HepG2 (cell line): ENCODE measurements around the gene ENTPD7. TPM values are rescaled to one million over a fixed set of nuclear protein-coding genes. Genes with fewer than 3 reads are reported as not detected.

Source experiments
- ATAC-seq: fragments of 200-7000 bp; cut with Tn5 transposase; 3 replicates; pipeline ENCODE4 v1.9.1; 2020; ENCODE audit warnings: mild to moderate bottlenecking, moderate library complexity
- BruUV-seq: library from RNA; stranded (reverse); fragments of 400-500 nt; replicated peaks from 2 replicates; lab custom pipeline; 2021; lab: Mats Ljungman, UMichigan
- CTCF ChIA-PET: fragments of 300-600 bp; formaldehyde crosslinking; extraction: SDS; loops from one replicate; lab custom pipeline; 2021; ENCODE audit warnings: low total read pairs, inconsistent platforms, low intra/inter-chr PET ratio; lab: Yijun Ruan, JAX
- POLR2A ChIA-PET: fragments of 350-600 bp; sonication (Branson Sonifier 250); formaldehyde crosslinking; loops from one replicate; lab custom pipeline; 2020; ENCODE audit warnings: antibody characterized with exemption, inconsistent platforms; lab: Yijun Ruan, JAX
- DNase-seq: peaks from one replicate; pipeline ENCODE4 v3.0.0-alpha.2; 2015; ENCODE audit warnings: low spot score
- FAIRE-seq: peaks from 3 replicates; lab custom pipeline; 2011; peaks lifted over from hg19 to GRCh38; lab: Jason Lieb, UNC
- H2AFZ ChIP-seq: one replicate; pipeline ENCODE4 v1.6.1; 2011; ENCODE audit warnings: low read length, inconsistent platforms
- H3K27ac ChIP-seq: fragments of 300-600 bp; 3 replicates; pipeline ENCODE4 v1.8.0; 2011; ENCODE audit warnings: mixed run types, mild to moderate bottlenecking, mixed read lengths, low read length, inconsistent platforms; ENCODE audit not compliant: insufficient read depth; ENCODE audit errors: extremely low read length
- H3K27me3 ChIP-seq, 2 experiments: fragments of 200-600 bp in 1 of 2; 2 replicates in 1 of 2; 3 replicates in 1 of 2; pipeline versions ENCODE4 v1.6.0 to v1.8.0; 2011; ENCODE audit warnings: low read length in 2 of 2, mild to moderate bottlenecking in 2 of 2, moderate library complexity in 2 of 2, inconsistent platforms in 1 of 2; ENCODE audit not compliant: insufficient read depth in 2 of 2, control insufficient read depth in 1 of 2
- H3K36me3 ChIP-seq, 2 experiments: fragments of 200-600 bp in 1 of 2; replicated peaks in 1 of 2; 2 replicates in 1 of 2; 3 replicates in 1 of 2; pipeline versions ENCODE4 v1.5.1 to v1.8.0; 2011; ENCODE audit warnings: low read length in 2 of 2, inconsistent platforms in 1 of 2; ENCODE audit not compliant: insufficient read depth in 2 of 2, control insufficient read depth in 1 of 2
- H3K4me1 ChIP-seq: 2 replicates; pipeline ENCODE4 v1.5.1; 2012; ENCODE audit warnings: low read length, inconsistent platforms; ENCODE audit not compliant: insufficient read depth
- H3K4me2 ChIP-seq: 2 replicates; pipeline ENCODE4 v1.6.0; 2011; ENCODE audit warnings: low read depth, low read length, inconsistent platforms
- H3K4me3 ChIP-seq, 3 experiments: fragments of 200-600 bp in 1 of 3; sonication (generic), shearing (Covaris generic) in 1 of 3; replicated peaks in 1 of 3; 2 replicates each; pipeline ENCODE4 v1.5.1; 2011 to 2016; ENCODE audit warnings: low read length in 3 of 3, inconsistent platforms in 2 of 3, low read depth in 2 of 3, mild to moderate bottlenecking in 2 of 3, control low read depth in 1 of 3, mixed read lengths in 1 of 3; ENCODE audit not compliant: insufficient read depth in 1 of 3
- H3K79me2 ChIP-seq: one replicate; pipeline ENCODE4 v1.6.1; 2011; ENCODE audit warnings: low read length, inconsistent platforms; ENCODE audit not compliant: insufficient read depth
- H3K9ac ChIP-seq: 2 replicates; pipeline ENCODE4 v1.6.0; 2011; ENCODE audit warnings: mild to moderate bottlenecking, low read depth, low read length, inconsistent platforms; ENCODE audit not compliant: insufficient read depth
- H3K9me3 ChIP-seq: 2 replicates; pipeline ENCODE4 v1.5.1; 2012; ENCODE audit warnings: mild to moderate bottlenecking, low read length
- H4K20me1 ChIP-seq: 2 replicates; pipeline ENCODE4 v1.6.0; 2011; ENCODE audit warnings: inconsistent platforms, mild to moderate bottlenecking, low read length, moderate library complexity; ENCODE audit not compliant: insufficient read depth
- JUN ChIP-seq: sonication (generic); formaldehyde crosslinking; IDR thresholded peaks from 2 replicates; pipeline ENCODE4 v1.4.0; 2020; ENCODE audit warnings: mild to moderate bottlenecking, missing genetic modification reagents
- RBAK ChIP-seq: sonication (generic); formaldehyde crosslinking; IDR thresholded peaks from 2 replicates; pipeline ENCODE4 v1.5.1; 2020; ENCODE audit warnings: mild to moderate bottlenecking, missing genetic modification reagents
- SOX13 ChIP-seq, 3 experiments: fragments of 450-650 bp in 1 of 3; sonication (generic) in 1 of 3; formaldehyde crosslinking in 1 of 3; IDR thresholded peaks in 2 of 3; conservative IDR thresholded peaks in 1 of 3; 2 replicates each; pipeline versions ENCODE4 v1.5.0 to v1.6.1; 2016 to 2020; ENCODE audit warnings: antibody characterized with exemption in 1 of 3, mild to moderate bottlenecking in 1 of 3, missing compliant biosample characterization in 1 of 3, missing genetic modification reagents in 1 of 3, moderate library complexity in 1 of 3
- ZKSCAN5 ChIP-seq: sonication (generic); formaldehyde crosslinking; IDR thresholded peaks from 2 replicates; pipeline ENCODE4 v1.5.1; 2020; ENCODE audit warnings: mild to moderate bottlenecking, missing genetic modification reagents
- ZNF30 ChIP-seq: sonication (generic); formaldehyde crosslinking; IDR thresholded peaks from 2 replicates; pipeline ENCODE4 v1.5.0; 2020; ENCODE audit warnings: mild to moderate bottlenecking, missing genetic modification reagents
- ZNF766 ChIP-seq: sonication (generic); formaldehyde crosslinking; IDR thresholded peaks from 2 replicates; pipeline ENCODE4 v1.5.0; 2020; ENCODE audit warnings: missing genetic modification reagents, borderline replicate concordance
- ZSCAN29 ChIP-seq: sonication (generic); formaldehyde crosslinking; conservative IDR thresholded peaks from 2 replicates; pipeline ENCODE4 v1.4.0; 2020; ENCODE audit warnings: mild to moderate bottlenecking, missing genetic modification reagents
- WGBS: methylation state at CpG from one replicate; pipeline ENCODE4 v1.1.6; 2017; ENCODE audit warnings: low lambda C conversion rate; 5-methylcytosine and 5-hydroxymethylcytosine counted together
- in situ Hi-C: cut with HindIII; loops from 2 replicates; pipeline ENCODE4 v1.10.0; 2017; ENCODE audit warnings: low pct_unique_long_range_greater_than_20kb; ENCODE audit not compliant: extremely low pct_ligation_motif_present
- intact Hi-C: fragments of 100-400 bp; cut with micrococcal nuclease; formaldehyde crosslinking; loops from one replicate; pipeline ENCODE4 v1.10.0; 2022; ENCODE audit not compliant: unreplicated experiment
- polyA plus RNA-seq, 8 experiments: library from polyadenylated mRNA; depleted of rRNA in 3 of 8; stranded (reverse) in 7 of 8; unstranded in 1 of 8; fragments of >200 nt; fragmentation: Illumina TruSeq in 4 of 8; extraction: Trizol in 4 of 8; gene quantifications; 2 replicates each; pipeline versions ENCODE4 v1.2.1 to v1.2.3, GENCODE V29; 2011 to 2016; ENCODE audit warnings: low read depth in 4 of 8, missing spikeins in 1 of 8, mixed read lengths in 1 of 8; ENCODE audit not compliant: insufficient read depth in 1 of 8
- total RNA-seq, 5 experiments: library from RNA; depleted of rRNA; stranded (reverse); fragments of >200 nt; fragmentation: Illumina TruSeq; extraction: Trizol; gene quantifications; 2 replicates each; pipeline ENCODE4 v1.2.3, GENCODE V29; 2016; ENCODE audit warnings: low read depth in 1 of 5
- TF ChIP-seq, protein P1 (sequence below): sonication (generic); formaldehyde crosslinking; IDR thresholded peaks from 2 replicates; pipeline ENCODE4 v1.5.0; 2020; ENCODE audit warnings: mild to moderate bottlenecking, missing genetic modification reagents
- TF ChIP-seq, protein P2 (sequence below): sonication (generic); formaldehyde crosslinking; IDR thresholded peaks from 2 replicates; pipeline ENCODE4 v1.8.1; 2023; ENCODE audit warnings: mild to moderate bottlenecking, missing genetic modification reagents
- TF ChIP-seq, protein P3 (sequence below): IDR thresholded peaks from 2 replicates; pipeline ENCODE4 v1.6.1; 2016; ENCODE audit warnings: low read depth

The ENTPD7 gene
- total and polyA plus RNA-seq, 2 of the 13 experiments (the other 11 are each of a cell fraction or from before 2014, with no cell fraction given), result 7.6 to 36.5 TPM

DNA sequence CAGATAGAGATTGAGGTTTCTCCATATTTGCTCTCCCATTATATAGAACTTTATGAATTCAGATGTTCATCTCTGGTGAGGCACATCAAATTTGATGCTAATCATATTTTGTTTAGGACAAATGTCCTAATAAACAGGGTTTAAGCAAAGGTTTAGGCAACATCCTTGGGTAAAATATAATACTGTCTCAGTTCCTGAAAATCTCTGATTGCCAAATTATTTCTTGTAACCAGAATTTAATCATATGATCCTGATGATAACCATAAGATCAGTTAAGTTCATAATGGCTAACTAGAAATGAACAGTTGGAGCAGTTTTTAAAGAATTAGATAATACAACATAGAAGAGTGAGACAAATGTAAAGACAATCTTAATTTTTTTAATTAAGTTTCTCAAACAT, 91.3 kb downstream of the ENTPD7 start:
- ATAC-seq (no peak), FAIRE-seq (no peak), DNase-seq (no peak)
- in situ Hi-C loops, result loop anchor here (5.0 kb wide), 1 partner anchor 37 kb away; no protein-coding TSS in a partner anchor
- no peaks in the 10 kb centered on the region for H4K20me1 ChIP-seq
- no peak overlapping the region for H3K4me3 ChIP-seq
- BruUV-seq, result no TSS peak
- H3K79me2 ChIP-seq, result peaks cover 2% of the 10 kb centered on the region
- H3K36me3 ChIP-seq, result peaks cover 1 to 58% of the 10 kb centered on the region in 2 experiments; a peak in 3 of 5 replicates
- no peak overlapping the region for H3K27ac ChIP-seq
- no peaks in the 10 kb centered on the region for H3K27me3 ChIP-seq
- H3K9ac ChIP-seq, result no peak overlapping the region
- no peak for TF ChIP-seq ZNF766 (CRISPR knock-in tag)
- no peak for TF ChIP-seq ZNF30 (CRISPR knock-in tag)
- ChIA-PET POLR2A (interaction anchor here (0.9 to 1.6 kb wide), 2 partner anchors 19 to 32 kb away, joined by 4 to 5 read pairs; partner anchors contain the start of genes ABCC2, COX15 and CUTC), CTCF (no interaction called here)
- H2AFZ ChIP-seq, result no peak overlapping the region
- peaks cover 34% of the 10 kb centered on the region for H3K4me1 ChIP-seq
- no peak overlapping the region for H3K4me2 ChIP-seq
- intact Hi-C loops, result no loop called here
- no peaks in the 10 kb centered on the region for H3K9me3 ChIP-seq

DNA sequence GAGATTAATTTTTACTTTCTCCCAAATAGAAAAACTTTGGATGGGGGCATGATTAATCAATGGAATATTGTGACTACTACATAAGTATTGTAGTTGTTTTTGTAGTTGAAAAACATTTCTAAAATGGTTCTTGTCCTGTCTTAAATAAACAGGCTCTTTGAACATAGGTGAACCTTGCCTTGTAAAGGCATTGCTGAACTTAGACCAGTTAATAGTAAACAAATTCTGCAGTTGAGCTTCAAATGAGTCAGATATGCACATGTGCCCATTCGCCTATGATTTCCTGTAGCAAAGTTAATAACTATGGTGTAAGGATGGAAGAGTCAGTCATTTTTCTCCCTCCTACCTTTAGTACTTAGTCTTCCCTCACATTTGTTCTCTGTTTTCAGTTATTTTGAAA, 95.4 kb downstream of the ENTPD7 start:
- no peaks in the 10 kb centered on the region for H3K9me3 ChIP-seq
- CTCF ChIA-PET, result no interaction called here
- no TSS peak for BruUV-seq
- ATAC-seq, result peak; percentile 99
- H3K9ac ChIP-seq, result peak overlapping the region; percentile 36; the same call in 1 of the 2 replicates
- H3K27ac ChIP-seq, result peak overlapping the region; percentile 78
- H3K79me2 ChIP-seq, result peaks cover 2% of the 10 kb centered on the region
- POLR2A ChIA-PET, result interaction anchor here (0.7 to 1.8 kb wide), 7 partner anchors 11 to 28 kb away, joined by 3 to 20 read pairs (median 6); partner anchors contain the start of genes ABCC2, COX15 and CUTC
- intact Hi-C loops, result loop anchor here (2.0 kb wide), 2 partner anchors 22 to 28 kb away; partner anchors contain the start of genes ABCC2, COX15 and CUTC
- H3K27me3 ChIP-seq, result no peaks in the 10 kb centered on the region
- H3K4me1 ChIP-seq, result peaks cover 52% of the 10 kb centered on the region
- H3K4me2 ChIP-seq, result peak overlapping the region; percentile 18; the same call in 1 of the 2 replicates
- H2AFZ ChIP-seq, result no peak overlapping the region
- in situ Hi-C loops, result loop anchor here (5.0 kb wide), 1 partner anchor 33 kb away; no protein-coding TSS in a partner anchor
- 4% methylated on average over 1 of the region's 1 CpG for WGBS
- no peak overlapping the region for H3K4me3 ChIP-seq
- no peaks in the 10 kb centered on the region for H4K20me1 ChIP-seq
- peaks cover 8 to 45% of the 10 kb centered on the region in 2 experiments; a peak in 4 of 5 replicates for H3K36me3 ChIP-seq
- FAIRE-seq, result peak; percentile 88
- DNase-seq, result peak; percentile 84
- TF ChIP-seq RBAK, result no peak
- TF ChIP-seq SOX13 (IDR thresholded peaks at IDR 0.05), result no peak
- peak in 1 of 2 experiments; percentile 62; a peak in 1 of 4 replicates for TF ChIP-seq SOX13 (CRISPR knock-in tag; conservative IDR thresholded peaks at IDR 0.05 in 1 of 2, IDR thresholded peaks at IDR 0.05 in 1 of 2)
- no peak for TF ChIP-seq ZKSCAN5 (CRISPR knock-in tag)
- TF ChIP-seq, protein P1, sequence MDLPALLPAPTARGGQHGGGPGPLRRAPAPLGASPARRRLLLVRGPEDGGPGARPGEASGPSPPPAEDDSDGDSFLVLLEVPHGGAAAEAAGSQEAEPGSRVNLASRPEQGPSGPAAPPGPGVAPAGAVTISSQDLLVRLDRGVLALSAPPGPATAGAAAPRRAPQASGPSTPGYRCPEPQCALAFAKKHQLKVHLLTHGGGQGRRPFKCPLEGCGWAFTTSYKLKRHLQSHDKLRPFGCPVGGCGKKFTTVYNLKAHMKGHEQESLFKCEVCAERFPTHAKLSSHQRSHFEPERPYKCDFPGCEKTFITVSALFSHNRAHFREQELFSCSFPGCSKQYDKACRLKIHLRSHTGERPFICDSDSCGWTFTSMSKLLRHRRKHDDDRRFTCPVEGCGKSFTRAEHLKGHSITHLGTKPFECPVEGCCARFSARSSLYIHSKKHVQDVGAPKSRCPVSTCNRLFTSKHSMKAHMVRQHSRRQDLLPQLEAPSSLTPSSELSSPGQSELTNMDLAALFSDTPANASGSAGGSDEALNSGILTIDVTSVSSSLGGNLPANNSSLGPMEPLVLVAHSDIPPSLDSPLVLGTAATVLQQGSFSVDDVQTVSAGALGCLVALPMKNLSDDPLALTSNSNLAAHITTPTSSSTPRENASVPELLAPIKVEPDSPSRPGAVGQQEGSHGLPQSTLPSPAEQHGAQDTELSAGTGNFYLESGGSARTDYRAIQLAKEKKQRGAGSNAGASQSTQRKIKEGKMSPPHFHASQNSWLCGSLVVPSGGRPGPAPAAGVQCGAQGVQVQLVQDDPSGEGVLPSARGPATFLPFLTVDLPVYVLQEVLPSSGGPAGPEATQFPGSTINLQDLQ (CRISPR knock-in tag), result no peak
- 0 out of 2 replicates have a peak, but pooled peaks have one; percentile 36 for TF ChIP-seq ZSCAN29
- peak; percentile 62; the same call in 1 of the 2 replicates for TF ChIP-seq JUN
- TF ChIP-seq, protein P2, sequence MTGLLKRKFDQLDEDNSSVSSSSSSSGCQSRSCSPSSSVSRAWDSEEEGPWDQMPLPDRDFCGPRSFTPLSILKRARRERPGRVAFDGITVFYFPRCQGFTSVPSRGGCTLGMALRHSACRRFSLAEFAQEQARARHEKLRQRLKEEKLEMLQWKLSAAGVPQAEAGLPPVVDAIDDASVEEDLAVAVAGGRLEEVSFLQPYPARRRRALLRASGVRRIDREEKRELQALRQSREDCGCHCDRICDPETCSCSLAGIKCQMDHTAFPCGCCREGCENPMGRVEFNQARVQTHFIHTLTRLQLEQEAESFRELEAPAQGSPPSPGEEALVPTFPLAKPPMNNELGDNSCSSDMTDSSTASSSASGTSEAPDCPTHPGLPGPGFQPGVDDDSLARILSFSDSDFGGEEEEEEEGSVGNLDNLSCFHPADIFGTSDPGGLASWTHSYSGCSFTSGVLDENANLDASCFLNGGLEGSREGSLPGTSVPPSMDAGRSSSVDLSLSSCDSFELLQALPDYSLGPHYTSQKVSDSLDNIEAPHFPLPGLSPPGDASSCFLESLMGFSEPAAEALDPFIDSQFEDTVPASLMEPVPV (CRISPR knock-in tag), result no peak
- TF ChIP-seq, protein P3, sequence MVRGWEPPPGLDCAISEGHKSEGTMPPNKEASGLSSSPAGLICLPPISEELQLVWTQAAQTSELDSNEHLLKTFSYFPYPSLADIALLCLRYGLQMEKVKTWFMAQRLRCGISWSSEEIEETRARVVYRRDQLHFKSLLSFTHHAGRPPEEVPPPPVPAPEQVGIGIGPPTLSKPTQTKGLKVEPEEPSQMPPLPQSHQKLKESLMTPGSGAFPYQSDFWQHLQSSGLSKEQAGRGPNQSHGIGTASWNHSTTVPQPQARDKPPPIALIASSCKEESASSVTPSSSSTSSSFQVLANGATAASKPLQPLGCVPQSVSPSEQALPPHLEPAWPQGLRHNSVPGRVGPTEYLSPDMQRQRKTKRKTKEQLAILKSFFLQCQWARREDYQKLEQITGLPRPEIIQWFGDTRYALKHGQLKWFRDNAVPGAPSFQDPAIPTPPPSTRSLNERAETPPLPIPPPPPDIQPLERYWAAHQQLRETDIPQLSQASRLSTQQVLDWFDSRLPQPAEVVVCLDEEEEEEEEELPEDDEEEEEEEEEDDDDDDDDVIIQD (CRISPR knock-in tag), result peak; percentile 86; the same call in 1 of the 2 replicates
